H1 (cell line): Measurements from ENCODE around the gene ADIPOR2.

Experiments
- BACH1 ChIP-seq: IDR thresholded peaks from 2 replicates; pipeline ENCODE4 v1.6.1; 2012; ENCODE audit warnings: low read length, improper control_type of control experiment
- BCL11A ChIP-seq, 2 experiments: IDR thresholded peaks; one replicate each; pipeline ENCODE4 v1.6.1; 2011; ENCODE audit warnings: low read depth in 2 of 2, low read length in 2 of 2, mild to moderate bottlenecking in 2 of 2
- EGR1 ChIP-seq: IDR thresholded peaks from 2 replicates; pipeline ENCODE4 v1.6.1; 2011; ENCODE audit warnings: low read depth, low read length, borderline replicate concordance
- EP300 ChIP-seq, 2 experiments: IDR thresholded peaks; 1 replicate in 1 of 2; 2 replicates in 1 of 2; pipeline ENCODE4 v1.6.1; 2011 to 2012; ENCODE audit warnings: low read depth in 2 of 2, low read length in 2 of 2, mild to moderate bottlenecking in 2 of 2, borderline replicate concordance in 1 of 2, inconsistent platforms in 1 of 2, moderate library complexity in 1 of 2
- EZH2 ChIP-seq: fragments of 200-600 bp; sonication (generic); IDR thresholded peaks from 2 replicates; pipeline ENCODE4 v1.7.1; 2012; ENCODE audit warnings: low read depth, mild to moderate bottlenecking, moderate library complexity, low read length, inconsistent platforms; ENCODE audit not compliant: severe bottlenecking
- GABPA ChIP-seq: IDR thresholded peaks from 2 replicates; pipeline ENCODE4 v1.6.1; 2011; ENCODE audit warnings: mild to moderate bottlenecking, low read length, moderate library complexity, borderline replicate concordance; ENCODE audit not compliant: insufficient read depth
- POLR2A ChIP-seq, 2 experiments: IDR thresholded peaks; 1 replicate in 1 of 2; 2 replicates in 1 of 2; pipeline ENCODE4 v1.6.1; 2011; ENCODE audit warnings: low read depth in 2 of 2, low read length in 2 of 2, mild to moderate bottlenecking in 2 of 2; ENCODE audit errors: control extremely low read depth in 1 of 2
- SIRT6 ChIP-seq: IDR thresholded peaks from one replicate; pipeline ENCODE4 v1.7.1; 2012; ENCODE audit warnings: low read length, inconsistent platforms
- TAF1 ChIP-seq: IDR thresholded peaks from 2 replicates; pipeline ENCODE4 v1.6.1; 2011; ENCODE audit warnings: mild to moderate bottlenecking, low read depth, low read length
- TF ChIP-seq, protein P1 (sequence below), 3 experiments: IDR thresholded peaks; 1 replicate in 2 of 3; 2 replicates in 1 of 3; pipeline versions ENCODE4 v1.5.1 to v1.6.1; 2011; ENCODE audit warnings: low read length in 3 of 3, mild to moderate bottlenecking in 3 of 3, inconsistent platforms in 2 of 3, low read depth in 1 of 3, moderate library complexity in 1 of 3; ENCODE audit not compliant: insufficient read depth in 1 of 3; ENCODE audit errors: control extremely low read depth in 1 of 3
- TF ChIP-seq, protein P2 (sequence below): IDR thresholded peaks from 2 replicates; pipeline ENCODE4 v1.6.1; 2011; ENCODE audit warnings: low read length, improper control_type of control experiment

DNA sequence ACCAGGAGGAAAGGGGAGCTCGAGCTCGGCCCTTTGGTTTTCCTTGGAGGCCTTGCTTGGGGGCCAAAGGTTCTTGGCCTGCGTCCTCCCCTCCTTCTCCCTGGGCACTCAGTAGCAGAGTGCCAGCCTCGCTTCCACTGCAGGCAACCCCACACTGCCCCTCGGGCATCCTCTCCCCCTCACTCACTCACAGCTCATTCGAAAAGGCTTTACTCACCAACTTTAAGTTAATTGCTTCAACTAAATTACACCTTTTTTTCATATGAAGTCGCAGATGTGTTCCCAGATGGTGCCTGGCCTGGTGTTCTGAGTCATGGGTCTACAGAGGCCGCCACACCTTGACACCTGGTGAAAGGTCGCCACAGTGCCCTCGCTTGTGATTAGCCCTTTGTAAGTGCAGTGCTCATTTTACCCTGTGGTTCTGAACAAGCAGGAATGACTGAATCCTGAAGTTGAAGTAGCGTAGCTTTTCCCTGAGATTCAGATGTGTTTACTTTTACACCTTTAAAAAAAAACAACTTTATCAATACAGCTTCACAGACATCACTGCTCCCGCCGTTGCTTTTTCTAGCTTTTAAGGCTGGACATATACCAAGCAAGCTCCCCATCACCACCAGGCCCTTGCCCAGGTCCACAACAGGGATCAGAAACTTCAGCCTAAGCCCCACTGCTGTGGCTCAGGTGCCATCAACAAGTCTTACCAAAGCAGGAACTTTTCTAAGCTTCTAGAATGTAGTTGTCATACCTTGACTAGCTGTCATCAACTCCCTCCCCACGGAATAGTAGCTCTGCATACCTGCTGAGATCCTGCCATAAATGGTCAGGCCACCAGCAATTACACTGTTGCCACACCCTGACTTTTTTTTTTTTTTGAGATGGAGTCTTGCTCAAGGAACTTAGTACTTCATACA is 20.3 kb upstream of the ADIPOR2 start:
- TF ChIP-seq EP300 (IDR thresholded peaks at IDR 0.05; ENCODE audit: borderline replicate concordance in 1 of 2, low read depth in 2 of 2, low read length in 2 of 2) (no peak), EZH2 (no peak), EGR1 (no peak), BACH1 (no peak), POLR2A (IDR thresholded peaks at IDR 0.05; ENCODE audit: control extremely low read depth in 1 of 2, low read depth in 2 of 2, low read length in 2 of 2) (no peak), GABPA (no peak), BCL11A (IDR thresholded peaks at IDR 0.05; ENCODE audit: low read depth in 2 of 2, low read length in 2 of 2) (no peak), TAF1 (no peak), SIRT6 (no peak)
- TF ChIP-seq, protein P1, sequence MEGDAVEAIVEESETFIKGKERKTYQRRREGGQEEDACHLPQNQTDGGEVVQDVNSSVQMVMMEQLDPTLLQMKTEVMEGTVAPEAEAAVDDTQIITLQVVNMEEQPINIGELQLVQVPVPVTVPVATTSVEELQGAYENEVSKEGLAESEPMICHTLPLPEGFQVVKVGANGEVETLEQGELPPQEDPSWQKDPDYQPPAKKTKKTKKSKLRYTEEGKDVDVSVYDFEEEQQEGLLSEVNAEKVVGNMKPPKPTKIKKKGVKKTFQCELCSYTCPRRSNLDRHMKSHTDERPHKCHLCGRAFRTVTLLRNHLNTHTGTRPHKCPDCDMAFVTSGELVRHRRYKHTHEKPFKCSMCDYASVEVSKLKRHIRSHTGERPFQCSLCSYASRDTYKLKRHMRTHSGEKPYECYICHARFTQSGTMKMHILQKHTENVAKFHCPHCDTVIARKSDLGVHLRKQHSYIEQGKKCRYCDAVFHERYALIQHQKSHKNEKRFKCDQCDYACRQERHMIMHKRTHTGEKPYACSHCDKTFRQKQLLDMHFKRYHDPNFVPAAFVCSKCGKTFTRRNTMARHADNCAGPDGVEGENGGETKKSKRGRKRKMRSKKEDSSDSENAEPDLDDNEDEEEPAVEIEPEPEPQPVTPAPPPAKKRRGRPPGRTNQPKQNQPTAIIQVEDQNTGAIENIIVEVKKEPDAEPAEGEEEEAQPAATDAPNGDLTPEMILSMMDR (IDR thresholded peaks at IDR 0.05; ENCODE audit: control extremely low read depth in 1 of 3, insufficient read depth in 1 of 3, low read depth in 1 of 3, low read length in 3 of 3), result no peak
- TF ChIP-seq, protein P2, sequence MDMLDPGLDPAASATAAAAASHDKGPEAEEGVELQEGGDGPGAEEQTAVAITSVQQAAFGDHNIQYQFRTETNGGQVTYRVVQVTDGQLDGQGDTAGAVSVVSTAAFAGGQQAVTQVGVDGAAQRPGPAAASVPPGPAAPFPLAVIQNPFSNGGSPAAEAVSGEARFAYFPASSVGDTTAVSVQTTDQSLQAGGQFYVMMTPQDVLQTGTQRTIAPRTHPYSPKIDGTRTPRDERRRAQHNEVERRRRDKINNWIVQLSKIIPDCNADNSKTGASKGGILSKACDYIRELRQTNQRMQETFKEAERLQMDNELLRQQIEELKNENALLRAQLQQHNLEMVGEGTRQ, result no peak
